PC-3 (cell line): ENCODE data around the gene WDR89.

Source experiments
- CTCF ChIP-seq: fragments of 300-600 bp; sonication (generic); conservative IDR thresholded peaks from 2 replicates; pipeline ENCODE4 v1.5.1; 2017; ENCODE audit warnings: antibody characterized with exemption, low read depth, mild to moderate bottlenecking, low read length
- EZH2 ChIP-seq: fragments of 300-600 bp; sonication (generic); IDR thresholded peaks from one replicate; pipeline ENCODE4 v1.6.1; 2017; ENCODE audit warnings: antibody characterized with exemption, mild to moderate bottlenecking, low read length; ENCODE audit not compliant: unreplicated experiment
- EZH2phosphoT487 ChIP-seq: fragments of 300-600 bp; sonication (generic); IDR thresholded peaks from 2 replicates; pipeline ENCODE4 v1.6.1; 2018; ENCODE audit warnings: mild to moderate bottlenecking, antibody characterized with exemption, low read length, borderline replicate concordance

GRCh38 chr14:63578300-63578699 is 63.4 kb downstream of the WDR89 start:
- no peak for TF ChIP-seq EZH2
- no peak for TF ChIP-seq CTCF
- TF ChIP-seq EZH2phosphoT487 = no peak
